ENCODE measurements around the gene GID8. TPM values are rescaled to one million over a fixed set of nuclear protein-coding genes. Genes with fewer than 3 reads are reported as not detected.

The GID8 gene
- total RNA-seq, 4 donors from 2014 or later, result 23.4 to 33.4 (median 29.7) TPM

- 5 to 10% methylated on average over 6 of the region's 6 CpGs for WGBS, 2 donors
- peaks cover 0 to 22% (median 13%) of the 10 kb centered on the region in 4 donors for H3K4me1 ChIP-seq
- DNase-seq (ENCODE audit: low spot score in 2 of 2), result no peak
- H3K9me3 ChIP-seq, result no peaks in the 10 kb centered on the region
- H3K4me3 ChIP-seq, result no peak overlapping the region
- H3K36me3 ChIP-seq, result peaks cover 0 to 59% (median 0%) of the 10 kb centered on the region in 3 donors
- no peak for TF ChIP-seq POLR2A (IDR thresholded peaks at IDR 0.05)
- no peak for TF ChIP-seq EP300 (IDR thresholded peaks at IDR 0.05)
- no peak for TF ChIP-seq CTCF (IDR thresholded peaks at IDR 0.05)
- no peaks in the 10 kb centered on the region for H3K27me3 ChIP-seq
- H3K27ac ChIP-seq, result no peak overlapping the region
Observed at GRCh38 chr20:62899633-62900051, 38.3 kb upstream of the GID8 start.

GRCh38 chr20:62900052-62900691 lies 37.8 kb upstream of the GID8 start:
- Histone ChIP-seq H3K36me3 (peaks cover 0 to 59% (median 3%) of the 10 kb centered on the region in 3 donors), H3K9me3 (no peaks in the 10 kb centered on the region), H3K4me1 (peaks cover 0 to 22% (median 13%) of the 10 kb centered on the region in 4 donors), H3K4me3 (no peak overlapping the region), H3K27ac (peak overlapping the region in 1 of 4 donors; percentile 20), H3K27me3 (no peaks in the 10 kb centered on the region)
- TF ChIP-seq CTCF (IDR thresholded peaks at IDR 0.05) (peak; percentile 90 to 95 (median 92)), EP300 (IDR thresholded peaks at IDR 0.05) (peak in 1 of 2 donors; percentile 49), POLR2A (IDR thresholded peaks at IDR 0.05) (peak; percentile 24 to 34)
- peak; percentile 49 to 71 for DNase-seq (ENCODE audit: low spot score in 2 of 2)
- WGBS, 2 donors, result 3 to 5% methylated on average over 7 to 11 of the region's 11 CpGs

GRCh38 chr20:62900692-62901584 lies 37.0 kb upstream of the GID8 start:
- TF ChIP-seq EP300 (IDR thresholded peaks at IDR 0.05) (no peak), CTCF (IDR thresholded peaks at IDR 0.05) (no peak), POLR2A (IDR thresholded peaks at IDR 0.05) (no peak)
- H3K27ac ChIP-seq, result peak overlapping the region in 2 of 4 donors; percentile 4 to 20
- peaks cover 0 to 59% (median 10%) of the 10 kb centered on the region in 3 donors for H3K36me3 ChIP-seq
- 52 to 53% methylated on average over 20 of the region's 20 CpGs for WGBS, 2 donors
- H3K27me3 ChIP-seq, result no peaks in the 10 kb centered on the region
- DNase-seq (ENCODE audit: low spot score in 2 of 2), result no peak
- H3K9me3 ChIP-seq, result no peaks in the 10 kb centered on the region
- H3K4me1 ChIP-seq, result peaks cover 0 to 22% (median 13%) of the 10 kb centered on the region in 4 donors
- no peak overlapping the region for H3K4me3 ChIP-seq

- Histone ChIP-seq H3K4me1 (peaks cover 0 to 22% (median 13%) of the 10 kb centered on the region in 4 donors), H3K27ac (no peak overlapping the region), H3K9me3 (no peaks in the 10 kb centered on the region), H3K27me3 (no peaks in the 10 kb centered on the region), H3K4me3 (no peak overlapping the region), H3K36me3 (peaks cover 0 to 59% (median 20%) of the 10 kb centered on the region in 3 donors)
- TF ChIP-seq EP300 (IDR thresholded peaks at IDR 0.05) (no peak), CTCF (IDR thresholded peaks at IDR 0.05) (no peak), POLR2A (IDR thresholded peaks at IDR 0.05) (no peak)
- WGBS, 2 donors, result 80 to 83% methylated on average over 11 of the region's 11 CpGs
- DNase-seq (ENCODE audit: low spot score in 2 of 2), result no peak
Observed at GRCh38 chr20:62901891-62902290, 36.1 kb upstream of the GID8 start.
